DOHH2 (cell line): ENCODE data around the gene RNF135.
"Not testable (repeated sequence)": the region's sequence is repeated elsewhere in the genome, so short reads cannot be mapped to it uniquely, and the experiment has no call there.

ENCODE experiments used
- H3F3A ChIP-seq: fragments of 200-600 bp; sonication (generic), shearing (Covaris generic); 2 replicates; pipeline ENCODE4 v1.6.0; 2016; ENCODE audit warnings: antibody characterized with exemption, mild to moderate bottlenecking; ENCODE audit not compliant: control insufficient read depth, insufficient read depth
- H3K27ac ChIP-seq: fragments of 200-600 bp; sonication (generic); 2 replicates; pipeline ENCODE4 v1.5.1; 2014; ENCODE audit warnings: low read depth, mild to moderate bottlenecking, low read length, moderate library complexity
- H3K27me3 ChIP-seq: fragments of 200-600 bp; sonication (generic); 2 replicates; pipeline ENCODE4 v1.6.1; 2014; ENCODE audit warnings: mild to moderate bottlenecking, low read length, mixed read lengths; ENCODE audit not compliant: control insufficient read depth
- H3K36me3 ChIP-seq: fragments of 200-600 bp; sonication (generic); 2 replicates; pipeline ENCODE4 v1.6.1; 2014; ENCODE audit warnings: mild to moderate bottlenecking, low read length, moderate library complexity, mixed read lengths; ENCODE audit not compliant: control insufficient read depth
- H3K4me1 ChIP-seq: fragments of 200-600 bp; sonication (generic); 2 replicates; pipeline ENCODE4 v1.6.1; 2014; ENCODE audit warnings: mild to moderate bottlenecking, low read length, mixed read lengths; ENCODE audit not compliant: control insufficient read depth
- H3K4me2 ChIP-seq: fragments of 200-600 bp; sonication (generic); 2 replicates; pipeline ENCODE4 v1.6.0; 2014; ENCODE audit warnings: mild to moderate bottlenecking, low read length, moderate library complexity
- H3K4me3 ChIP-seq: fragments of 200-600 bp; sonication (generic); 2 replicates; pipeline ENCODE4 v1.5.1; 2014; ENCODE audit warnings: mild to moderate bottlenecking, low read length, mixed read lengths
- H3K79me2 ChIP-seq: fragments of 200-600 bp; sonication (generic); 2 replicates; pipeline ENCODE4 v1.6.1; 2014; ENCODE audit warnings: mild to moderate bottlenecking, low read length, mixed read lengths; ENCODE audit not compliant: control insufficient read depth
- H3K9me2 ChIP-seq: fragments of 200-600 bp; sonication (generic); replicated peaks from 2 replicates; pipeline ENCODE4 v1.6.1; 2014; ENCODE audit warnings: mild to moderate bottlenecking, low read length, mixed read lengths; ENCODE audit not compliant: control insufficient read depth
- H3K9me3 ChIP-seq: fragments of 200-600 bp; sonication (generic); 2 replicates; pipeline ENCODE4 v1.6.1; 2014; ENCODE audit warnings: antibody characterized with exemption, low read length, mixed read lengths; ENCODE audit not compliant: control insufficient read depth, insufficient read depth
- H4K20me1 ChIP-seq: fragments of 200-600 bp; sonication (generic); 2 replicates; pipeline ENCODE4 v1.6.0; 2014; ENCODE audit warnings: low read depth, mild to moderate bottlenecking, antibody characterized with exemption, low read length, moderate library complexity; ENCODE audit not compliant: control insufficient read depth, insufficient read depth
- CTCF ChIP-seq: fragments of 200-600 bp; sonication (generic); IDR thresholded peaks from one replicate; pipeline ENCODE4 v1.5.1; 2014; ENCODE audit warnings: antibody characterized with exemption, mild to moderate bottlenecking, low read depth, low read length; ENCODE audit not compliant: poor library complexity, severe bottlenecking
- EZH2phosphoT487 ChIP-seq: fragments of 200-600 bp; sonication (generic); IDR thresholded peaks from 2 replicates; pipeline ENCODE4 v1.6.1; 2017; ENCODE audit warnings: borderline replicate concordance, mild to moderate bottlenecking, antibody characterized with exemption, low read length, moderate library complexity, mixed read lengths

Gene RNF135

GRCh38 chr17:31008374-31009041, 37.7 kb downstream of the RNF135 start:
- no peaks in the 10 kb centered on the region for H3K9me2 ChIP-seq
- H3K27me3 ChIP-seq = no peaks in the 10 kb centered on the region
- H3K4me3 ChIP-seq = peak overlapping the region; percentile 87
- peaks cover 33% of the 10 kb centered on the region for H3K4me1 ChIP-seq
- H3K27ac ChIP-seq = peak overlapping the region; percentile 41
- TF ChIP-seq CTCF (no peak), EZH2phosphoT487 (no peak)
- H4K20me1 ChIP-seq = no peaks in the 10 kb centered on the region
- H3K4me2 ChIP-seq = peak overlapping the region; percentile 93
- no peaks in the 10 kb centered on the region for H3K36me3 ChIP-seq
- peaks cover 9% of the 10 kb centered on the region; the same call in 1 of the 2 replicates for H3F3A ChIP-seq
- H3K79me2 ChIP-seq = peaks cover 5% of the 10 kb centered on the region; the same call in 1 of the 2 replicates
- no peaks in the 10 kb centered on the region for H3K9me3 ChIP-seq

DNA sequence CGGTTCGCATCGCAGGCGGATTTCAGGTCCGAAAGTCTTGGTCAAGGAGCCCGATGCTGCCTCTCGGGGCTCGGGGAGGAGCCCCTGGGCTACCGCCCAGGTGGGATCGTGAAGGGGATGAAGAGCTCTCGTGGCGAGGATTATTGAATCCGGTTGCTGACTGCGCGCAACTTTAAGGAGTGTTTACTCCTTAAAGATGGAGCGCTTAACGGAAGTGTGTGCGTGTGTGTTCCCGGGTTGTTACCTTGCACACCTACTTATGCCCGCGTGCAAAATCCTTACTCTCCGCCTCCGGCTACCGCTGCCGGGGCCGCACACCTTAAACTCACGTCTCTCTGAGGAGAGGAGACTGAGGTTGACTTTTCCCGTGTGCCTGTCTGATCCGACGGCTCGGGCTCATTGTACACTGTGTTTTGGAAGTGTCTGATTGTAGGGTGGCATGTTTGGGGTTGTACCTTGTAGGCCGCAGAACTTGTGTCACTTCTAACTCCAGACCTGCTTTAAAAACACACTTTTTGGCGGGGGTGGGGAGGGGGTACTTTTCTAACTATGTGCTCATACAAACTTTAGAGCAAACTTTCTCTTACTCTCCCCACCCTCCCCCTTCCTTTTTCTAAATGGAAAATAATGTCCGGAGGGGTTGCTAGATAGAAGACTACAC, 38.3 kb downstream of the RNF135 start:
- peaks cover 33% of the 10 kb centered on the region for H3K4me1 ChIP-seq
- not testable (repeated sequence) for H3K9me2 ChIP-seq, H3K79me2 ChIP-seq, H3K9me3 ChIP-seq, H3K36me3 ChIP-seq, H3F3A ChIP-seq, H4K20me1 ChIP-seq, H3K27me3 ChIP-seq
- H3K27ac ChIP-seq = peak overlapping the region; percentile 41; the same call in 1 of the 2 replicates
- peak overlapping the region; percentile 87 for H3K4me3 ChIP-seq
- H3K4me2 ChIP-seq = peak overlapping the region; percentile 93

DNA sequence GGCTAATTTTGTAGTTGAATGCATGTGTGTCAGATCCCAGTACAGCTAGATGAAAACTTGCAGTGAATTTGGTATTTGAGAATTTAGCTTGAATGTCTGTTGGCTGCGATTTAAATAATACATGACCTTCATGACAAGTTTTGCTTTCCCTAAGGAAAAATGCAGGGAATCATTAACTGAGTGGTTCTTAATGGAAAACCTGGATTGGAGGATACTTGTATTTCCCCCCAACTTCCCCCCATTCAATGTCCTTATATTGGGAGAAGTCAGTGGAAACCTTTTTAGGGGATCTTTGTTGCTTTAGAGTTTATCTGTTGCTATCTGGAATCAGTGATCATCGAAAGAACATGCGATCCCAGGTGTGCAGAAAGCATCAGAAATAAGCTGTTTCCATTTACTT, 39.2 kb downstream of the RNF135 start:
- Histone ChIP-seq H3K4me1 (peaks cover 33% of the 10 kb centered on the region), H3K4me2 (0 out of 2 replicates have a peak overlapping the region, but pooled peaks have one; percentile 23)
- not testable (repeated sequence) for H3F3A ChIP-seq, H4K20me1 ChIP-seq, H3K9me2 ChIP-seq, H3K27me3 ChIP-seq, H3K27ac ChIP-seq, H3K36me3 ChIP-seq, H3K9me3 ChIP-seq, H3K4me3 ChIP-seq, H3K79me2 ChIP-seq

DNA sequence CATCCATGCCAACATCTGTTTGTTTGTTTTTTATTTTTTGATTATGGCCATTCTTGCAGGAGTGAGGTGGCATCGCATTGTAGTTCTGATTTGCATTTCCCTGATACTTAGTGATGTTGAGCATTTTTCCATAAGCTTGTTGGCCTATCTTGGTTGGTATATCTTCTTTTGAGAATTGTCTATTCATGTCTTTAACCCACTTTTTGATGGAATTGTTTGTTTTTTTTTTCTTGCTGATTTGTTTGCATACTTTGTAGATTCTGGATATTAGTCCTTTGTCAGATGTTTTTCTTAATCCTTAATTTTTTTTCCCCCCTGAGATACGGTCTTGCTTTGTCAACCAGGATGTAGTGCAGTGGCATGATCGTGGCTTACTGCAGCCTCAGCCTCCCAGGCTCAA, 43.0 kb downstream of the RNF135 start:
- H3K9me2 ChIP-seq = no peaks in the 10 kb centered on the region

More for the DNA sequence above, 43.0 kb downstream of the RNF135 start:
- Histone ChIP-seq H3K4me3 (no peak overlapping the region), H3K27me3 (no peaks in the 10 kb centered on the region), H3K4me1 (peaks cover 8% of the 10 kb centered on the region), H4K20me1 (no peaks in the 10 kb centered on the region), H3K79me2 (peaks cover 9% of the 10 kb centered on the region), H3K27ac (no peak overlapping the region), H3K4me2 (no peak overlapping the region), H3K9me3 (no peaks in the 10 kb centered on the region), H3K36me3 (no peaks in the 10 kb centered on the region), H3F3A (peaks cover 3% of the 10 kb centered on the region; the same call in 1 of the 2 replicates)
- TF ChIP-seq CTCF (no peak), EZH2phosphoT487 (no peak)
